ENCODE measurements around the gene MYO1D.

GRCh38 chr17:32774695-32775084 is 102.2 kb downstream of the MYO1D start:
- TF ChIP-seq CTCF (IDR thresholded peaks at IDR 0.05), result no peak
- no peak for TF ChIP-seq POLR2A (IDR thresholded peaks at IDR 0.05)

All from adrenal gland (tissue), 5 donors.